ENCODE results near the gene SALL4.

The SALL4 gene

DNA sequence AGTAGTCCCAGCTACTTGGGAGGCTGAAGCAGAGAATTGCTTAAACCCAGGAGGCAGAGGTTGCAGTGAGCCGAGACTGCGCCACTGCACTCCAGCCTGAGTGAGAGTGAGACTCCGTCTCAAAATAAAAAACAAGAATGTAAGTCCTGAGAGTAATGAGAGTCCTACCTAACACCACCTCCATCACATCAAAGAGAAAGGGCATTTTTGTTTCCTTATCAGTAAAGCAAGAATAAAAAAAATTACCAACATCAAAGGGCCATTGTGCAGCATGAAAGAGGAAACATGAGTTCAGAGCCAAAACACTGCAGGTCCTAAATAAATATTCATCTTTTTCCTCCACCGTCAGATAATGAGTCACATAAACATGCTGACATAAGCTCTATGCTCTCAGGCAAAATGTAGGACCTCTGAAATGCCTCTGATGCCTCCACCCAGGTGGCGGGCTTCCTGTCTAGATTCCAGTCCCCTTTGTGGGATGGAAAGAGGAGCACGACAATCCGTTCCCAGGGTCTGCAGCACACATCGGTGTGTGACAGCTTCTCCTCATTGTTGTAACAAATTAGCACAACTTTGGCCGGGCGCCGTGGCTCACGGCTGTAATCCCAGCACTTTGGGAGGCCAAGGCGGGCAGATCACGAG is 41.3 kb downstream of the SALL4 start:
- H3K4me3 ChIP-seq (ENCODE audit: low read length) = no peak overlapping the region
- H2BK120ac ChIP-seq (ENCODE audit: low read depth, low read length) = no peak overlapping the region
- H2BK5ac ChIP-seq (ENCODE audit: low read length) = no peak overlapping the region
- no peak overlapping the region for H3K23ac ChIP-seq (ENCODE audit: low read length)
- H3K36me3 ChIP-seq (ENCODE audit: control insufficient read depth, insufficient read depth, low read length) = no peaks in the 10 kb centered on the region
- no peak overlapping the region for H2BK15ac ChIP-seq (replicated peaks; ENCODE audit: low read depth)
- no CpG with 5 or more reads among the region's 14 CpGs for whole genome bisulfite sequencing (ENCODE audit: extremely low coverage, insufficient coverage, low lambda C conversion rate)
- no peak overlapping the region for H4K5ac ChIP-seq (ENCODE audit: low read length)
- no peak overlapping the region for H3K27ac ChIP-seq (ENCODE audit: low read depth, low read length)
- no peak overlapping the region for H3K9ac ChIP-seq (ENCODE audit: low read length)
- H3K4me2 ChIP-seq (ENCODE audit: low read length) = no peak overlapping the region
- peak; percentile 24 for DNase-seq
- H3K56ac ChIP-seq (ENCODE audit: low read length) = no peak overlapping the region
- H3K4me1 ChIP-seq (ENCODE audit: control insufficient read depth, low read depth, low read length) = no peaks in the 10 kb centered on the region
- H3K79me1 ChIP-seq (ENCODE audit: low read length) = no peaks in the 10 kb centered on the region
- H2AK5ac ChIP-seq (ENCODE audit: low read length) = no peak overlapping the region
- no peak overlapping the region for H3K4ac ChIP-seq (ENCODE audit: low read depth, low read length)
- H3K27me3 ChIP-seq (ENCODE audit: insufficient read depth, low read length, poor library complexity) = no peaks in the 10 kb centered on the region
- no peak overlapping the region for H4K8ac ChIP-seq (ENCODE audit: low read depth, low read length)
- no peak overlapping the region for H3K18ac ChIP-seq (ENCODE audit: low read length)
- H3K79me2 ChIP-seq (ENCODE audit: control insufficient read depth, insufficient read depth, low read length) = no peaks in the 10 kb centered on the region

GRCh38 chr20:51759769-51760510 is 42.4 kb downstream of the SALL4 start:
- peak; percentile 26 for DNase-seq
- Histone ChIP-seq H2BK5ac (ENCODE audit: low read length) (no peak overlapping the region), H3K4me1 (ENCODE audit: control insufficient read depth, low read depth, low read length) (no peaks in the 10 kb centered on the region), H3K79me2 (ENCODE audit: control insufficient read depth, insufficient read depth, low read length) (no peaks in the 10 kb centered on the region), H2BK15ac (replicated peaks; ENCODE audit: low read depth) (no peak overlapping the region), H3K79me1 (ENCODE audit: low read length) (no peaks in the 10 kb centered on the region), H3K27me3 (ENCODE audit: insufficient read depth, low read length, poor library complexity) (no peaks in the 10 kb centered on the region), H3K56ac (ENCODE audit: low read length) (no peak overlapping the region), H2BK120ac (ENCODE audit: low read depth, low read length) (no peak overlapping the region), H3K4ac (ENCODE audit: low read depth, low read length) (no peak overlapping the region), H3K4me2 (ENCODE audit: low read length) (no peak overlapping the region), H2AK5ac (ENCODE audit: low read length) (no peak overlapping the region), H4K8ac (ENCODE audit: low read depth, low read length) (no peak overlapping the region), H3K27ac (ENCODE audit: low read depth, low read length) (no peak overlapping the region), H3K23ac (ENCODE audit: low read length) (no peak overlapping the region), H3K36me3 (ENCODE audit: control insufficient read depth, insufficient read depth, low read length) (no peaks in the 10 kb centered on the region), H4K5ac (ENCODE audit: low read length) (no peak overlapping the region), H3K9ac (ENCODE audit: low read length) (no peak overlapping the region), H3K18ac (ENCODE audit: low read length) (no peak overlapping the region), H3K4me3 (ENCODE audit: low read length) (no peak overlapping the region)
- no CpG with 5 or more reads among the region's 14 CpGs for WGBS (ENCODE audit: extremely low coverage, insufficient coverage, low lambda C conversion rate)

GRCh38 chr20:51758978-51759544 is 43.3 kb downstream of the SALL4 start:
- no peak overlapping the region for H3K23ac ChIP-seq (ENCODE audit: low read length)
- no CpG with 5 or more reads among the region's 12 CpGs for WGBS (ENCODE audit: extremely low coverage, insufficient coverage, low lambda C conversion rate)

GRCh38 chr20:51757226-51757625 is 45.1 kb downstream of the SALL4 start:
- Histone ChIP-seq H3K56ac (ENCODE audit: low read length) (no peak overlapping the region), H3K4me1 (ENCODE audit: control insufficient read depth, low read depth, low read length) (no peaks in the 10 kb centered on the region), H3K18ac (ENCODE audit: low read length) (no peak overlapping the region), H3K9ac (ENCODE audit: low read length) (no peak overlapping the region), H3K27ac (ENCODE audit: low read depth, low read length) (no peak overlapping the region), H2BK120ac (ENCODE audit: low read depth, low read length) (no peak overlapping the region), H3K27me3 (ENCODE audit: insufficient read depth, low read length, poor library complexity) (no peaks in the 10 kb centered on the region), H3K4me3 (ENCODE audit: low read length) (no peak overlapping the region), H2BK15ac (replicated peaks; ENCODE audit: low read depth) (no peak overlapping the region), H3K36me3 (ENCODE audit: control insufficient read depth, insufficient read depth, low read length) (no peaks in the 10 kb centered on the region), H3K23ac (ENCODE audit: low read length) (no peak overlapping the region), H2AK5ac (ENCODE audit: low read length) (no peak overlapping the region), H3K79me1 (ENCODE audit: low read length) (no peaks in the 10 kb centered on the region), H4K5ac (ENCODE audit: low read length) (no peak overlapping the region), H2BK5ac (ENCODE audit: low read length) (no peak overlapping the region), H3K4me2 (ENCODE audit: low read length) (no peak overlapping the region), H3K79me2 (ENCODE audit: control insufficient read depth, insufficient read depth, low read length) (no peaks in the 10 kb centered on the region), H3K4ac (ENCODE audit: low read depth, low read length) (no peak overlapping the region), H4K8ac (ENCODE audit: low read depth, low read length) (no peak overlapping the region)
- WGBS (ENCODE audit: extremely low coverage, insufficient coverage, low lambda C conversion rate) = no CpG with 5 or more reads among the region's 10 CpGs
- no peak for DNase-seq

More at GRCh38 chr20:51758978-51759544, 43.3 kb downstream of the SALL4 start:
- Histone ChIP-seq H4K5ac (ENCODE audit: low read length) (no peak overlapping the region), H3K18ac (ENCODE audit: low read length) (no peak overlapping the region), H2BK5ac (ENCODE audit: low read length) (no peak overlapping the region), H4K8ac (ENCODE audit: low read depth, low read length) (no peak overlapping the region), H2BK120ac (ENCODE audit: low read depth, low read length) (no peak overlapping the region), H2AK5ac (ENCODE audit: low read length) (no peak overlapping the region), H3K4me1 (ENCODE audit: control insufficient read depth, low read depth, low read length) (no peaks in the 10 kb centered on the region), H3K4me3 (ENCODE audit: low read length) (no peak overlapping the region), H3K56ac (ENCODE audit: low read length) (no peak overlapping the region), H2BK15ac (replicated peaks; ENCODE audit: low read depth) (no peak overlapping the region), H3K27me3 (ENCODE audit: insufficient read depth, low read length, poor library complexity) (no peaks in the 10 kb centered on the region), H3K4me2 (ENCODE audit: low read length) (no peak overlapping the region), H3K79me1 (ENCODE audit: low read length) (no peaks in the 10 kb centered on the region), H3K27ac (ENCODE audit: low read depth, low read length) (no peak overlapping the region), H3K4ac (ENCODE audit: low read depth, low read length) (no peak overlapping the region), H3K9ac (ENCODE audit: low read length) (no peak overlapping the region), H3K79me2 (ENCODE audit: control insufficient read depth, insufficient read depth, low read length) (no peaks in the 10 kb centered on the region), H3K36me3 (ENCODE audit: control insufficient read depth, insufficient read depth, low read length) (no peaks in the 10 kb centered on the region)
- no peak for DNase-seq

DNA sequence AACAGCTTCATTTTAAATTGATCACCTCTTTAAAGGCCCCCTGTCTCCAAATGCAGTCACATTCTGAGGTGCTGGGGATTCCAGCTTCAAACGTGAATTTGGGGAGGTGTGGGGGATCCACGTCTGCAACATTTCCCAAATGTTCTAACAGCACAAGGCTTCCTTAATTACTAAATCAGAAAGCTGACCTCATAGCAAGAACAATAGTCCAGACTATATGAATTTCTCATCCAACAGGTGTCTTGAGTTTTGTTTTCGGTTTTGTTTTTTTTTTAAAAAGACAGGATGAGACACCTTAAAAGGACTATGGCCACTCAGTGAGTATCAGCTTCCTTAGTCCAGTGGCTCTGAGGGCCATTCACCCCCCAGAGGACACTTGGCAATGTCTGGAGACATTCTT is 45.7 kb downstream of the SALL4 start:
- H3K4me1 ChIP-seq (ENCODE audit: control insufficient read depth, low read depth, low read length) = no peaks in the 10 kb centered on the region

More for the DNA sequence above, 45.7 kb downstream of the SALL4 start:
- H3K9ac ChIP-seq (ENCODE audit: low read length) = no peak overlapping the region
- H2BK15ac ChIP-seq (replicated peaks; ENCODE audit: low read depth) = no peak overlapping the region
- no peaks in the 10 kb centered on the region for H3K36me3 ChIP-seq (ENCODE audit: control insufficient read depth, insufficient read depth, low read length)
- no CpG with 5 or more reads among the region's 3 CpGs for WGBS (ENCODE audit: extremely low coverage, insufficient coverage, low lambda C conversion rate)
- DNase-seq = no peak
- no peaks in the 10 kb centered on the region for H3K79me1 ChIP-seq (ENCODE audit: low read length)
- H3K4me3 ChIP-seq (ENCODE audit: low read length) = no peak overlapping the region
- H2BK120ac ChIP-seq (ENCODE audit: low read depth, low read length) = no peak overlapping the region
- no peak overlapping the region for H4K5ac ChIP-seq (ENCODE audit: low read length)
- no peaks in the 10 kb centered on the region for H3K79me2 ChIP-seq (ENCODE audit: control insufficient read depth, insufficient read depth, low read length)
- no peak overlapping the region for H3K27ac ChIP-seq (ENCODE audit: low read depth, low read length)
- no peak overlapping the region for H4K8ac ChIP-seq (ENCODE audit: low read depth, low read length)
- no peaks in the 10 kb centered on the region for H3K27me3 ChIP-seq (ENCODE audit: insufficient read depth, low read length, poor library complexity)
- no peak overlapping the region for H3K4ac ChIP-seq (ENCODE audit: low read depth, low read length)
- no peak overlapping the region for H3K23ac ChIP-seq (ENCODE audit: low read length)
- H3K18ac ChIP-seq (ENCODE audit: low read length) = no peak overlapping the region
- no peak overlapping the region for H2AK5ac ChIP-seq (ENCODE audit: low read length)
- H3K56ac ChIP-seq (ENCODE audit: low read length) = no peak overlapping the region
- H2BK5ac ChIP-seq (ENCODE audit: low read length) = no peak overlapping the region
- H3K4me2 ChIP-seq (ENCODE audit: low read length) = no peak overlapping the region
